ENCODE measurements around the gene OR51M1.

Gene OR51M1

DNA sequence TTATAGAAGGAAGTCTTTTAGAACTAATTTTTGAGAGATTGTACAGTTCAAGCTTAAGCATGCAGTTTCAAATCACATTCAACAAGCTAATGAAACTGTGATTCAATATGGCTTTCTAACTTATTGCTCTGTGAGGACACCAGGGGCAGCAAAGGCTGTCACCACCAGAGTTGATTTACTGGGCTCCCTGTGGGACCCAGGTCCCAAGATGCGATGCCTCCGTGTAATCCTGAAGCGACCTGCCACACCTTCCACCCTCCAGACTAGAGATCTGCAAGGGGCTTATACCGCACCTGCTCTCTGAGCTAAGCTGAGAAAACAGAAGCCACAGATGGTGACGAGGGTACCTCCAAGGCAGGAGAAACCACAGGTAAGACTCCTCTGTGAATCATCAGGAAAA is 37.4 kb downstream of the OR51M1 start:
- DNase-seq, result no peak
- Histone ChIP-seq H3K27me3 (ENCODE audit: insufficient read depth, low read length) (no peaks in the 10 kb centered on the region), H3K18ac (ENCODE audit: low read length) (no peak overlapping the region), H3K27ac (ENCODE audit: low read depth, low read length) (no peak overlapping the region), H4K12ac (ENCODE audit: low read depth, low read length) (no peak overlapping the region), H3K4me2 (ENCODE audit: low read length) (no peak overlapping the region), H4K8ac (ENCODE audit: low read depth, low read length) (no peak overlapping the region), H3K14ac (ENCODE audit: low read length) (no peak overlapping the region), H2BK5ac (ENCODE audit: low read depth, low read length, poor library complexity) (no peak overlapping the region), H3K79me2 (ENCODE audit: control insufficient read depth, insufficient read depth, low read length, poor library complexity) (no peaks in the 10 kb centered on the region), H3K9ac (ENCODE audit: low read length) (no peak overlapping the region), H3K4me1 (ENCODE audit: control insufficient read depth in 1 of 2, insufficient read depth in 2 of 2, low read length in 2 of 2) (no peaks in the 10 kb centered on the region), H4K91ac (ENCODE audit: low read depth, low read length) (no peak overlapping the region), H2AK5ac (ENCODE audit: low read length) (no peak overlapping the region), H2BK12ac (ENCODE audit: low read length) (no peak overlapping the region), H3K23ac (ENCODE audit: low read length) (no peak overlapping the region), H3K79me1 (ENCODE audit: low read length) (no peaks in the 10 kb centered on the region), H2AFZ (ENCODE audit: insufficient read depth, low read length, poor library complexity) (no peak overlapping the region), H3K4ac (ENCODE audit: low read depth, low read length) (no peak overlapping the region), H3K9me3 (ENCODE audit: insufficient read depth, low read depth, low read length) (no peaks in the 10 kb centered on the region), H3K36me3 (ENCODE audit: control insufficient read depth in 1 of 2, insufficient read depth in 2 of 2, low read length in 2 of 2) (no peaks in the 10 kb centered on the region), H2BK120ac (ENCODE audit: insufficient read depth, low read length, poor library complexity) (no peak overlapping the region), H3K4me3 (ENCODE audit: low read depth, low read length) (no peak overlapping the region)
- WGBS (ENCODE audit: extremely low coverage, insufficient coverage, insufficient read length), result no CpG with 5 or more reads among the region's 5 CpGs

DNA sequence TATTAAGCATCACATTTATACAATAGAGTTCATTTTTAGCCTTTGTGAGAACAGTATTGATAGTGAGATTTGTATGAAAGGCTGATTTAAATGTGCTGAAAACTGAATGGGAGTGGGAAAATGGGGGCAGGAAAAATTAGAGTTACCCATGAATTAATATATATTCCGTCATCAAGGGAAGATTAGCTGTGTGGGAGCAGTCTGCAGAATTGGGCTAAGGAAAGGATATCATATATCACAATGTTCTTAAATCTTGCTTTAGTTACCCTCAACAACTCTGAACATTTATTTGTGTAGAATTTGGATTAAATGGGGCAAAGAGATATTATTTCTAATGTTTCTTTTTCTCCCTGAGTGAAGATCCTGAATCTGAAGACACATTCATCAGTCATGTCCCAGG is 38.2 kb downstream of the OR51M1 start, which contains the start of gene OR51Q1:
TSS of gene OR51Q1 (plus strand) at position 301 of the 400 bp plus-strand sequence. CDS start at position 391, 90 bp downstream.
- no peak for DNase-seq
- H3K27me3 ChIP-seq (ENCODE audit: insufficient read depth, low read length), result no peaks in the 10 kb centered on the region
- H2BK5ac ChIP-seq (ENCODE audit: low read depth, low read length, poor library complexity), result no peak within 1 kb of the TSS
- no peak within 1 kb of the TSS for H4K91ac ChIP-seq (ENCODE audit: low read depth, low read length)
- no peaks in the 10 kb centered on the region for H3K9me3 ChIP-seq (ENCODE audit: insufficient read depth, low read depth, low read length)
- no peak within 1 kb of the TSS for H2AFZ ChIP-seq (ENCODE audit: insufficient read depth, low read length, poor library complexity)
- H3K23ac ChIP-seq (ENCODE audit: low read length), result no peak within 1 kb of the TSS
- H2AK5ac ChIP-seq (ENCODE audit: low read length), result no peak within 1 kb of the TSS
- H3K79me1 ChIP-seq (ENCODE audit: low read length), result no peaks in the 10 kb centered on the region
- no peak within 1 kb of the TSS for H4K12ac ChIP-seq (ENCODE audit: low read depth, low read length)
- no peak within 1 kb of the TSS for H3K4ac ChIP-seq (ENCODE audit: low read depth, low read length)
- no peak within 1 kb of the TSS for H3K18ac ChIP-seq (ENCODE audit: low read length)
- no peak within 1 kb of the TSS for H2BK12ac ChIP-seq (ENCODE audit: low read length)
- no CpG with 5 or more reads among the region's 1 CpG for WGBS (ENCODE audit: extremely low coverage, insufficient coverage, insufficient read length)
- H3K4me3 ChIP-seq (ENCODE audit: low read depth, low read length), result no peak within 1 kb of the TSS
- H3K4me1 ChIP-seq (ENCODE audit: control insufficient read depth in 1 of 2, insufficient read depth in 2 of 2, low read length in 2 of 2), result no peaks in the 10 kb centered on the region
- no peaks in the 10 kb centered on the region for H3K79me2 ChIP-seq (ENCODE audit: control insufficient read depth, insufficient read depth, low read length, poor library complexity)
- no peak within 1 kb of the TSS for H3K9ac ChIP-seq (ENCODE audit: low read length)
- no peak within 1 kb of the TSS for H2BK120ac ChIP-seq (ENCODE audit: insufficient read depth, low read length, poor library complexity)
- no peak within 1 kb of the TSS for H3K4me2 ChIP-seq (ENCODE audit: low read length)
- H3K36me3 ChIP-seq (ENCODE audit: control insufficient read depth in 1 of 2, insufficient read depth in 2 of 2, low read length in 2 of 2), result no peaks in the 10 kb centered on the region
- no peak within 1 kb of the TSS for H4K8ac ChIP-seq (ENCODE audit: low read depth, low read length)
- H3K14ac ChIP-seq (ENCODE audit: low read length), result no peak within 1 kb of the TSS
- no peak within 1 kb of the TSS for H3K27ac ChIP-seq (ENCODE audit: low read depth, low read length)

DNA sequence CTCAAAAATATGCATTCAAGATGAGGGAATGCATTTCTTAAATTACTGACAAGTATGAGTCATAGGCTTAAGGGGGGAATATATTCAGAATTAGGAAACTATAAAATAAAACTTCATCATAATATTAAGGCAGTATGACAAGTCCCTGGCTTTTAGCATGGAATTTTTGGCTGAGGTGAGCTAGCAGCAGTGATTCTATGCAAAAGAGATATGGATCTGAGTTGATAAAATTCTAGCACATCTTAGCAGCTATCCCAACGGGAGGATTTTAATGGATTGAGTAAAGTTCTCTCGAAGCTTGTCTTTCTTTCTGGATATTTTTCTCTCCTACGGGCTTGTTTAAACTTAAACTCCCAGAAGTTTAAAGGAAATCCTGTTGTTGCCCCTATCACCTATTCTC is 39.5 kb downstream of the OR51M1 start:
- no peak overlapping the region for H2BK5ac ChIP-seq (ENCODE audit: low read depth, low read length, poor library complexity)
- WGBS (ENCODE audit: extremely low coverage, insufficient coverage, insufficient read length), result no CpG with 5 or more reads among the region's 3 CpGs
- DNase-seq, result no peak
- no peak overlapping the region for H2BK12ac ChIP-seq (ENCODE audit: low read length)
- H3K9me3 ChIP-seq (ENCODE audit: insufficient read depth, low read depth, low read length), result no peaks in the 10 kb centered on the region
- H3K4me3 ChIP-seq (ENCODE audit: low read depth, low read length), result no peak overlapping the region
- H3K18ac ChIP-seq (ENCODE audit: low read length), result no peak overlapping the region
- H2BK120ac ChIP-seq (ENCODE audit: insufficient read depth, low read length, poor library complexity), result no peak overlapping the region
- H3K9ac ChIP-seq (ENCODE audit: low read length), result no peak overlapping the region
- no peak overlapping the region for H4K91ac ChIP-seq (ENCODE audit: low read depth, low read length)
- no peaks in the 10 kb centered on the region for H3K27me3 ChIP-seq (ENCODE audit: insufficient read depth, low read length)
- no peaks in the 10 kb centered on the region for H3K79me2 ChIP-seq (ENCODE audit: control insufficient read depth, insufficient read depth, low read length, poor library complexity)
- no peak overlapping the region for H3K23ac ChIP-seq (ENCODE audit: low read length)
- H3K27ac ChIP-seq (ENCODE audit: low read depth, low read length), result no peak overlapping the region
- H3K4me1 ChIP-seq (ENCODE audit: control insufficient read depth in 1 of 2, insufficient read depth in 2 of 2, low read length in 2 of 2), result no peaks in the 10 kb centered on the region
- no peak overlapping the region for H4K12ac ChIP-seq (ENCODE audit: low read depth, low read length)
- no peak overlapping the region for H3K14ac ChIP-seq (ENCODE audit: low read length)
- H4K8ac ChIP-seq (ENCODE audit: low read depth, low read length), result no peak overlapping the region
- no peak overlapping the region for H2AK5ac ChIP-seq (ENCODE audit: low read length)
- H3K4ac ChIP-seq (ENCODE audit: low read depth, low read length), result no peak overlapping the region
- no peaks in the 10 kb centered on the region for H3K36me3 ChIP-seq (ENCODE audit: control insufficient read depth in 1 of 2, insufficient read depth in 2 of 2, low read length in 2 of 2)
- H2AFZ ChIP-seq (ENCODE audit: insufficient read depth, low read length, poor library complexity), result no peak overlapping the region
- no peaks in the 10 kb centered on the region for H3K79me1 ChIP-seq (ENCODE audit: low read length)
- no peak overlapping the region for H3K4me2 ChIP-seq (ENCODE audit: low read length)

DNA sequence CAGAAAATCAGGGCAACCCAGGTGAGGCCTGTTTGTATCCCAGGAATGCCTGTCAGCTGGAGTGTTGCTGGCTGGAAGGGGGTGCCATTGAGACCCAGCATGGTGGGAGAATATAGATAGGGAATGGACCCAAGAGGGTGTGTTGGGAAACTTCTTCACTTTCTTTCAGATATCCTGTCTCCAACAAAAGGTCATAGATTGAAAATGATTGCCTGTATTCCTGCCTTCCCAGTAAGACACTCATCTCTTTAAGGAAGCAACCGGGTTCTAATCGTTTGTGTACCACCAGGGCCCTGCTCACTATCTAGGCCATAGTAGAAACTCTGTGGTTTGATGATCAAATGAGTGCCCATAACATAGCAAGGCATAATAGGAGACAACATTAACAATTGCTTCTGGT is 57.8 kb downstream of the OR51M1 start, which contains the start of gene OR51I1:
TSS of gene OR51I1 (minus strand) at position 101 of the 400 bp plus-strand sequence. CDS start at position 101, 0 bp downstream.
- no peaks in the 10 kb centered on the region for H3K4me1 ChIP-seq (ENCODE audit: control insufficient read depth in 1 of 2, insufficient read depth in 2 of 2, low read length in 2 of 2)
- H2BK12ac ChIP-seq (ENCODE audit: low read length), result no peak within 1 kb of the TSS
- no peak within 1 kb of the TSS for H4K12ac ChIP-seq (ENCODE audit: low read depth, low read length)
- no peak within 1 kb of the TSS for H3K4me2 ChIP-seq (ENCODE audit: low read length)
- no peak for DNase-seq
- H3K23ac ChIP-seq (ENCODE audit: low read length), result no peak within 1 kb of the TSS
- no peak within 1 kb of the TSS for H3K18ac ChIP-seq (ENCODE audit: low read length)
- no peak within 1 kb of the TSS for H4K8ac ChIP-seq (ENCODE audit: low read depth, low read length)
- no peak within 1 kb of the TSS for H2BK5ac ChIP-seq (ENCODE audit: low read depth, low read length, poor library complexity)
- no peak within 1 kb of the TSS for H3K4me3 ChIP-seq (ENCODE audit: low read depth, low read length)
- H3K79me2 ChIP-seq (ENCODE audit: control insufficient read depth, insufficient read depth, low read length, poor library complexity), result no peaks in the 10 kb centered on the region
- H3K4ac ChIP-seq (ENCODE audit: low read depth, low read length), result no peak within 1 kb of the TSS
- no peaks in the 10 kb centered on the region for H3K79me1 ChIP-seq (ENCODE audit: low read length)
- H2AFZ ChIP-seq (ENCODE audit: insufficient read depth, low read length, poor library complexity), result no peak within 1 kb of the TSS
- H3K14ac ChIP-seq (ENCODE audit: low read length), result no peak within 1 kb of the TSS
- no peak within 1 kb of the TSS for H2BK120ac ChIP-seq (ENCODE audit: insufficient read depth, low read length, poor library complexity)
- H3K9ac ChIP-seq (ENCODE audit: low read length), result no peak within 1 kb of the TSS
- no peaks in the 10 kb centered on the region for H3K27me3 ChIP-seq (ENCODE audit: insufficient read depth, low read length)
- no peak within 1 kb of the TSS for H4K91ac ChIP-seq (ENCODE audit: low read depth, low read length)
- no peaks in the 10 kb centered on the region for H3K36me3 ChIP-seq (ENCODE audit: control insufficient read depth in 1 of 2, insufficient read depth in 2 of 2, low read length in 2 of 2)
- no CpG with 5 or more reads among the region's 2 CpGs for WGBS (ENCODE audit: extremely low coverage, insufficient coverage, insufficient read length)
- H3K27ac ChIP-seq (ENCODE audit: low read depth, low read length), result no peak within 1 kb of the TSS
- no peaks in the 10 kb centered on the region for H3K9me3 ChIP-seq (ENCODE audit: insufficient read depth, low read depth, low read length)
- no peak within 1 kb of the TSS for H2AK5ac ChIP-seq (ENCODE audit: low read length)
